ENCODE results near the gene AIFM3. TPM values are rescaled to one million over a fixed set of nuclear protein-coding genes. Genes with fewer than 3 reads are reported as not detected.

The AIFM3 gene
- polyA plus RNA-seq, 1 experiment: 0.28 TPM

- ChIA-PET CTCF (interaction anchor here (1.2 to 1.5 kb wide), 2 partner anchors 7 to 37 kb away, joined by 3 to 5 read pairs; no protein-coding TSS in a partner anchor), POLR2A (no interaction called here)
- Histone ChIP-seq H3K4me3 (ENCODE audit: low read depth, low read length) (peak overlapping the region; percentile 32), H3K36me3 (ENCODE audit: control insufficient read depth, insufficient read depth, low read length) (no peaks in the 10 kb centered on the region), H3K27me3 (ENCODE audit: control insufficient read depth, insufficient read depth, low read length) (peaks cover 7% of the 10 kb centered on the region)
- no peak for DNase-seq (ENCODE audit: low read depth)
- TF ChIP-seq CTCF (IDR thresholded peaks at IDR 0.05; ENCODE audit: insufficient read depth, low read depth, low read length): no peak
Observed at GRCh38 chr22:20965104-20965887, 1.8 kb upstream of the AIFM3 start.

GRCh38 chr22:20965888-20966855, 883 bp upstream of the AIFM3 start:
- no peak for DNase-seq (ENCODE audit: low read depth)
- ChIA-PET POLR2A (no interaction called here), CTCF (no interaction called here)
- peaks cover 7% of the 10 kb centered on the region for H3K27me3 ChIP-seq (ENCODE audit: control insufficient read depth, insufficient read depth, low read length)
- H3K4me3 ChIP-seq (ENCODE audit: low read depth, low read length): no peak overlapping the region
- no peaks in the 10 kb centered on the region for H3K36me3 ChIP-seq (ENCODE audit: control insufficient read depth, insufficient read depth, low read length)
- TF ChIP-seq CTCF (IDR thresholded peaks at IDR 0.05; ENCODE audit: insufficient read depth, low read depth, low read length): no peak

GRCh38 chr22:20967697-20968211, 699 bp downstream of the AIFM3 start:
- peaks cover 7% of the 10 kb centered on the region for H3K27me3 ChIP-seq (ENCODE audit: control insufficient read depth, insufficient read depth, low read length)
- DNase-seq (ENCODE audit: low read depth): no peak
- ChIA-PET POLR2A (no interaction called here), CTCF (no interaction called here)
- TF ChIP-seq CTCF (IDR thresholded peaks at IDR 0.05; ENCODE audit: insufficient read depth, low read depth, low read length): no peak
- no peaks in the 10 kb centered on the region for H3K36me3 ChIP-seq (ENCODE audit: control insufficient read depth, insufficient read depth, low read length)
- H3K4me3 ChIP-seq (ENCODE audit: low read depth, low read length): no peak overlapping the region

- no peak overlapping the region for H3K4me3 ChIP-seq (ENCODE audit: low read depth, low read length)
- ChIA-PET CTCF (no interaction called here), POLR2A (no interaction called here)
- no peaks in the 10 kb centered on the region for H3K36me3 ChIP-seq (ENCODE audit: control insufficient read depth, insufficient read depth, low read length)
- DNase-seq (ENCODE audit: low read depth): no peak
- H3K27me3 ChIP-seq (ENCODE audit: control insufficient read depth, insufficient read depth, low read length): peaks cover 7% of the 10 kb centered on the region
- no peak for TF ChIP-seq CTCF (IDR thresholded peaks at IDR 0.05; ENCODE audit: insufficient read depth, low read depth, low read length)
Observed at GRCh38 chr22:20968281-20968977, 1.4 kb downstream of the AIFM3 start.
